HCT116 (cell line): ENCODE data around the gene ZNF512. TPM values are rescaled to one million over a fixed set of nuclear protein-coding genes. Genes with fewer than 3 reads are reported as not detected.

ENCODE experiments used
- ATAC-seq: fragments of 200-7000 bp; cut with Tn5 transposase; 2 replicates; pipeline ENCODE4 v1.9.1; 2020; ENCODE audit warnings: mild to moderate bottlenecking, moderate library complexity
- BruUV-seq: library from RNA; stranded (reverse); fragments of 400-500 nt; replicated peaks from 2 replicates; lab custom pipeline; 2021; lab: Mats Ljungman, UMichigan
- CTCF ChIA-PET: fragments of 300-600 bp; sonication (Branson Sonifier 250); formaldehyde crosslinking; loops from one replicate; lab custom pipeline; 2021; ENCODE audit warnings: antibody characterized with exemption; lab: Charles Lee
- POLR2A ChIA-PET: fragments of 300-600, 350-600 bp; sonication (Branson Sonifier 250); formaldehyde crosslinking; loops from one replicate; lab custom pipeline; 2021; ENCODE audit warnings: antibody characterized with exemption; lab: Charles Lee
- RAD21 ChIA-PET, 2 experiments: fragments of 300-600 bp; sonication (Branson Sonifier 250); formaldehyde crosslinking; loops; one replicate each; lab custom pipeline; 2023; ENCODE audit warnings: low total read pairs in 2 of 2; ENCODE audit not compliant: uncharacterized antibody in 2 of 2, unreplicated experiment in 2 of 2, low non-redundant PET in 1 of 2; lab: Charles Lee
- DNase-seq: peaks from one replicate; pipeline ENCODE4 v3.0.0-alpha.2; 2010; ENCODE audit warnings: low read depth, low spot score
- H2AFZ ChIP-seq: fragments of 200-600 bp; shearing (Covaris generic), sonication (generic); 2 replicates; pipeline ENCODE4 v1.6.1; 2017; ENCODE audit warnings: low read depth, mixed run types, mixed read lengths, antibody characterized with exemption, low read length; ENCODE audit not compliant: poor library complexity, severe bottlenecking
- H3K27ac ChIP-seq: 2 replicates; pipeline ENCODE4 v1.5.1; 2012; ENCODE audit warnings: low read depth, low read length
- H3K27me3 ChIP-seq: fragments of 200-600 bp; sonication (generic); 2 replicates; pipeline ENCODE4 v1.6.1; 2016; ENCODE audit warnings: mixed run types, low read length, mixed read lengths; ENCODE audit not compliant: insufficient read depth
- H3K36me3 ChIP-seq, 2 experiments: fragments of 200-500 bp in 1 of 2; fragments of 200-600 bp in 1 of 2; sonication (Bioruptor generic) in 1 of 2; sonication (generic) in 1 of 2; 2 replicates each; pipeline versions ENCODE4 v1.5.1 to v1.6.1; 2014 to 2016; ENCODE audit warnings: low read length in 2 of 2, inconsistent platforms in 1 of 2, mixed read lengths in 1 of 2, mixed run types in 1 of 2; ENCODE audit not compliant: insufficient read depth in 2 of 2, control insufficient read depth in 1 of 2
- H3K4me1 ChIP-seq, 2 experiments: fragments of 200-600 bp in 1 of 2; sonication (generic) in 1 of 2; 2 replicates each; pipeline versions ENCODE4 v1.5.1 to v1.6.1; 2012 to 2017; ENCODE audit warnings: low read length in 2 of 2, inconsistent platforms in 1 of 2, mild to moderate bottlenecking in 1 of 2, mixed read lengths in 1 of 2, mixed run types in 1 of 2, moderate library complexity in 1 of 2; ENCODE audit not compliant: insufficient read depth in 2 of 2, control insufficient read depth in 1 of 2
- H3K4me2 ChIP-seq: fragments of 200-600 bp; sonication (generic); 2 replicates; pipeline ENCODE4 v1.6.1; 2017; ENCODE audit warnings: mixed run types, low read length, mixed read lengths
- H3K4me3 ChIP-seq, 2 experiments: fragments of 200-600 bp in 1 of 2; sonication (generic) in 1 of 2; replicated peaks in 1 of 2; 2 replicates each; pipeline ENCODE4 v1.5.1; 2011 to 2016; ENCODE audit warnings: low read length in 2 of 2, control low read depth in 1 of 2, low read depth in 1 of 2, mild to moderate bottlenecking in 1 of 2, mixed read lengths in 1 of 2, mixed run types in 1 of 2
- H3K79me2 ChIP-seq: fragments of 200-600 bp; sonication (generic); 2 replicates; pipeline ENCODE4 v1.6.1; 2017; ENCODE audit warnings: mild to moderate bottlenecking, mixed run types, low read length, moderate library complexity, mixed read lengths; ENCODE audit not compliant: insufficient read depth
- H3K9ac ChIP-seq: fragments of 200-600 bp; sonication (generic); 2 replicates; pipeline ENCODE4 v1.6.1; 2016; ENCODE audit warnings: low read length, mixed read lengths
- H3K9me2 ChIP-seq: fragments of 200-600 bp; sonication (generic), shearing (Covaris generic); 2 replicates; pipeline ENCODE4 v1.6.1; 2017; ENCODE audit warnings: mixed run types, mild to moderate bottlenecking, moderate library complexity; ENCODE audit not compliant: insufficient read depth
- H3K9me3 ChIP-seq, 2 experiments: fragments of 200-500 bp in 1 of 2; fragments of 200-600 bp in 1 of 2; sonication (Bioruptor generic) in 1 of 2; sonication (generic) in 1 of 2; 2 replicates each; pipeline ENCODE4 v1.6.1; 2014 to 2017; ENCODE audit warnings: low read length in 2 of 2, mixed read lengths in 2 of 2, inconsistent platforms in 1 of 2, low read depth in 1 of 2, mild to moderate bottlenecking in 1 of 2, mixed run types in 1 of 2, moderate library complexity in 1 of 2; ENCODE audit not compliant: control insufficient read depth in 1 of 2, insufficient read depth in 1 of 2
- H4K20me1 ChIP-seq: fragments of 200-600 bp; sonication (generic), shearing (Covaris generic); 2 replicates; pipeline ENCODE4 v1.6.1; 2017; ENCODE audit warnings: mixed run types, mild to moderate bottlenecking, moderate library complexity; ENCODE audit not compliant: insufficient read depth
- CEBPB ChIP-seq: IDR thresholded peaks from 2 replicates; pipeline ENCODE4 v1.6.1; 2012; ENCODE audit warnings: low read depth
- EGR1 ChIP-seq: IDR thresholded peaks from 2 replicates; pipeline ENCODE4 v1.6.1; 2012; ENCODE audit warnings: low read depth
- ELF1 ChIP-seq: IDR thresholded peaks from 2 replicates; pipeline ENCODE4 v1.6.1; 2012; ENCODE audit warnings: low read depth, borderline replicate concordance
- EZH2 ChIP-seq: fragments of 200-600 bp; sonication (generic); IDR thresholded peaks from 2 replicates; pipeline ENCODE4 v1.6.1; 2017; ENCODE audit warnings: antibody characterized with exemption, mixed run types
- FOSL1 ChIP-seq: IDR thresholded peaks from 2 replicates; pipeline ENCODE4 v1.6.1; 2012; ENCODE audit warnings: low read depth
- JUND ChIP-seq: IDR thresholded peaks from 2 replicates; pipeline ENCODE4 v1.6.1; 2012
- POLR2AphosphoS5 ChIP-seq: IDR thresholded peaks from 2 replicates; pipeline ENCODE4 v1.6.1; 2011; ENCODE audit warnings: mild to moderate bottlenecking, low read depth, low read length, moderate library complexity
- RAD21 ChIP-seq: IDR thresholded peaks from 2 replicates; pipeline ENCODE4 v1.6.1; 2012; ENCODE audit warnings: low read depth, mild to moderate bottlenecking
- SRF ChIP-seq: IDR thresholded peaks from 2 replicates; pipeline ENCODE4 v1.6.1; 2012; ENCODE audit warnings: low read depth
- TCF7L2 ChIP-seq: IDR thresholded peaks from 2 replicates; pipeline ENCODE4 v1.7.0; 2011; ENCODE audit warnings: borderline replicate concordance, inconsistent platforms; ENCODE audit not compliant: insufficient read depth, insufficient read length; ENCODE audit errors: extremely low read depth
- ZFX ChIP-seq: fragments of 450-650 bp; IDR thresholded peaks from 2 replicates; pipeline ENCODE4 v1.6.1; 2017
- intact Hi-C: fragments of 100-400 bp; cut with micrococcal nuclease; formaldehyde crosslinking; loops from 2 replicates; pipeline ENCODE4 v1.10.0; 2022
- total RNA-seq: library from RNA; stranded (reverse); gene quantifications from one replicate; pipeline ENCODE4 v1.2.1, GENCODE V29; 2021; ENCODE audit not compliant: unreplicated experiment
- TF ChIP-seq, protein P1 (sequence below): IDR thresholded peaks from 2 replicates; pipeline ENCODE4 v1.6.1; 2012
- TF ChIP-seq, protein P2 (sequence below): IDR thresholded peaks from 2 replicates; pipeline ENCODE4 v1.6.1; 2011; ENCODE audit warnings: mild to moderate bottlenecking, low read length, moderate library complexity; ENCODE audit not compliant: insufficient replicate concordance; ENCODE audit errors: extremely low read depth
- TF ChIP-seq, protein P3 (sequence below): IDR thresholded peaks from 2 replicates; pipeline ENCODE4 v1.6.1; 2012
- TF ChIP-seq, protein P4 (sequence below), 3 experiments: fragments of 200-600 bp in 1 of 3; sonication (generic) in 1 of 3; IDR thresholded peaks in 2 of 3; conservative IDR thresholded peaks in 1 of 3; 2 replicates each; pipeline ENCODE4 v1.5.1; 2012 to 2017; ENCODE audit warnings: low read depth in 2 of 3, low read length in 2 of 3, antibody characterized with exemption in 1 of 3, borderline replicate concordance in 1 of 3, control low read depth in 1 of 3, mild to moderate bottlenecking in 1 of 3, mixed read lengths in 1 of 3, mixed run types in 1 of 3, moderate library complexity in 1 of 3; ENCODE audit not compliant: insufficient read depth in 1 of 3

ZNF512 gene
- total RNA-seq, 1 experiment from 2014 or later, result 33.0 TPM

DNA sequence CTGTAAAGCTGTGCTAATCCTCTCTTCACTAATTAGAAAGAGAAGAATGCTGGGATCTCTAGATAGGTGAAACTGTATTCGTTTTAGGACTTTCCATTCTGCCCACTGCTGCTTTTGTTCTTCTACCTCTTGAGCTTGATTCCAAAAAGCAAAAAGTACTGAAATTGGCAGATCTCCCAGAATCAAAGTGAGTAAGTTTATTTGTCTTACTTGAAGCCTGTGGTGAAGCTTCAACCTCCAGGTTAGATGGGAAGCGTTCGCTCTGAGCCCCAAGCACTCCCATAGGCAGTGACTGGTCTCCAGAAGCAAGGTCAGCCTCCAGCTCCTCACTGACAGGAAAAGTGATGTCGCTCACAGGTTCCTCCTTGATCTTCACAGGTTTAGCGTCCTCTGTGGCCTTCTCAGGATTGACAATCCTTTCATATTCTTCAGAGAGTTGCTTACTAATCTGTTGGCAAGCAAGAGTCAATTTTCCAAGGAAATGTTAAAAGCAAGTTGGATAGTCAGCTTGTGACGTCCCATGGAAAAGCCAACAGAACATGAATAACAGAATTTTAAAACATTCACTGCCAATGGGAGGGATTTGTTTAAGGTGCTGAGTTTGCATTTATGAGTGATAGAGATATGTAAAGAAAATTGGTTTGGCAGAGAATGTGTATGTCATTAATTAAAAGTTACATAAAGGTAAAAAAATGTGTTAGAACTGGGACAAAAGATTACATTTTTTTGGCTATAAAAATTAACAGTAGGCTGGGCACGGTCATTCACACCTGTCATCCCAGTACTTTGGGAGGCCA is 72.5 kb downstream of the ZNF512 start:
- no peaks in the 10 kb centered on the region for H3K9me2 ChIP-seq
- CTCF ChIA-PET, result interaction anchor here (0.6 kb wide), 1 partner anchor 13 kb away, joined by 3 read pairs; no protein-coding TSS in a partner anchor
- H3K27ac ChIP-seq, result no peak overlapping the region
- DNase-seq (no peak), ATAC-seq (no peak)
- no peaks in the 10 kb centered on the region for H3K9me3 ChIP-seq
- H4K20me1 ChIP-seq, result no peaks in the 10 kb centered on the region
- H3K4me3 ChIP-seq, result no peak overlapping the region
- H3K79me2 ChIP-seq, result 0 out of 2 replicates have a peak, but pooled peaks cover 11% of the 10 kb centered on the region
- TF ChIP-seq, protein P1, sequence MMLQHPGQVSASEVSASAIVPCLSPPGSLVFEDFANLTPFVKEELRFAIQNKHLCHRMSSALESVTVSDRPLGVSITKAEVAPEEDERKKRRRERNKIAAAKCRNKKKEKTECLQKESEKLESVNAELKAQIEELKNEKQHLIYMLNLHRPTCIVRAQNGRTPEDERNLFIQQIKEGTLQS, result no peak
- TF ChIP-seq, protein P2, sequence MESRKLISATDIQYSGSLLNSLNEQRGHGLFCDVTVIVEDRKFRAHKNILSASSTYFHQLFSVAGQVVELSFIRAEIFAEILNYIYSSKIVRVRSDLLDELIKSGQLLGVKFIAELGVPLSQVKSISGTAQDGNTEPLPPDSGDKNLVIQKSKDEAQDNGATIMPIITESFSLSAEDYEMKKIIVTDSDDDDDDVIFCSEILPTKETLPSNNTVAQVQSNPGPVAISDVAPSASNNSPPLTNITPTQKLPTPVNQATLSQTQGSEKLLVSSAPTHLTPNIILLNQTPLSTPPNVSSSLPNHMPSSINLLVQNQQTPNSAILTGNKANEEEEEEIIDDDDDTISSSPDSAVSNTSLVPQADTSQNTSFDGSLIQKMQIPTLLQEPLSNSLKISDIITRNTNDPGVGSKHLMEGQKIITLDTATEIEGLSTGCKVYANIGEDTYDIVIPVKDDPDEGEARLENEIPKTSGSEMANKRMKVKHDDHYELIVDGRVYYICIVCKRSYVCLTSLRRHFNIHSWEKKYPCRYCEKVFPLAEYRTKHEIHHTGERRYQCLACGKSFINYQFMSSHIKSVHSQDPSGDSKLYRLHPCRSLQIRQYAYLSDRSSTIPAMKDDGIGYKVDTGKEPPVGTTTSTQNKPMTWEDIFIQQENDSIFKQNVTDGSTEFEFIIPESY, result no peak
- TF ChIP-seq POLR2AphosphoS5 (no peak), EGR1 (no peak), SRF (no peak), JUND (no peak), EZH2 (no peak), TCF7L2 (no peak), ELF1 (no peak), RAD21 (no peak), ZFX (no peak), CEBPB (no peak), FOSL1 (no peak)
- TF ChIP-seq, protein P3, sequence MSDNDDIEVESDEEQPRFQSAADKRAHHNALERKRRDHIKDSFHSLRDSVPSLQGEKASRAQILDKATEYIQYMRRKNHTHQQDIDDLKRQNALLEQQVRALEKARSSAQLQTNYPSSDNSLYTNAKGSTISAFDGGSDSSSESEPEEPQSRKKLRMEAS, result no peak
- TF ChIP-seq, protein P4, sequence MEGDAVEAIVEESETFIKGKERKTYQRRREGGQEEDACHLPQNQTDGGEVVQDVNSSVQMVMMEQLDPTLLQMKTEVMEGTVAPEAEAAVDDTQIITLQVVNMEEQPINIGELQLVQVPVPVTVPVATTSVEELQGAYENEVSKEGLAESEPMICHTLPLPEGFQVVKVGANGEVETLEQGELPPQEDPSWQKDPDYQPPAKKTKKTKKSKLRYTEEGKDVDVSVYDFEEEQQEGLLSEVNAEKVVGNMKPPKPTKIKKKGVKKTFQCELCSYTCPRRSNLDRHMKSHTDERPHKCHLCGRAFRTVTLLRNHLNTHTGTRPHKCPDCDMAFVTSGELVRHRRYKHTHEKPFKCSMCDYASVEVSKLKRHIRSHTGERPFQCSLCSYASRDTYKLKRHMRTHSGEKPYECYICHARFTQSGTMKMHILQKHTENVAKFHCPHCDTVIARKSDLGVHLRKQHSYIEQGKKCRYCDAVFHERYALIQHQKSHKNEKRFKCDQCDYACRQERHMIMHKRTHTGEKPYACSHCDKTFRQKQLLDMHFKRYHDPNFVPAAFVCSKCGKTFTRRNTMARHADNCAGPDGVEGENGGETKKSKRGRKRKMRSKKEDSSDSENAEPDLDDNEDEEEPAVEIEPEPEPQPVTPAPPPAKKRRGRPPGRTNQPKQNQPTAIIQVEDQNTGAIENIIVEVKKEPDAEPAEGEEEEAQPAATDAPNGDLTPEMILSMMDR (IDR thresholded peaks at IDR 0.05 in 2 of 3, conservative IDR thresholded peaks at IDR 0.05 in 1 of 3; ENCODE audit: borderline replicate concordance in 1 of 3, insufficient read depth in 1 of 3, low read depth in 2 of 3, low read length in 2 of 3), result no peak
- POLR2A ChIA-PET, result interaction anchor here (0.8 kb wide), 1 partner anchor 8 kb away, joined by 3 read pairs; the partner anchor contains the start of genes SLC4A1AP and SUPT7L
- intact Hi-C loops, result no loop called here
- BruUV-seq, result no TSS peak
- no peaks in the 10 kb centered on the region for H3K27me3 ChIP-seq
- peaks cover 28 to 29% of the 10 kb centered on the region in 2 experiments for H3K36me3 ChIP-seq
- RAD21 ChIA-PET, result no interaction called here
- H3K4me2 ChIP-seq, result no peak overlapping the region
- no peak overlapping the region for H3K9ac ChIP-seq
- H2AFZ ChIP-seq, result no peak overlapping the region
- peaks cover 0 to 8% of the 10 kb centered on the region in 2 experiments; a peak in 1 of 4 replicates for H3K4me1 ChIP-seq
